PC-3 (cell line): Measurements from ENCODE around the gene FAM186B.

ENCODE experiments used
- CTCF ChIP-seq: fragments of 300-600 bp; sonication (generic); conservative IDR thresholded peaks from 2 replicates; pipeline ENCODE4 v1.5.1; 2017; ENCODE audit warnings: antibody characterized with exemption, low read depth, mild to moderate bottlenecking, low read length
- EZH2 ChIP-seq: fragments of 300-600 bp; sonication (generic); IDR thresholded peaks from one replicate; pipeline ENCODE4 v1.6.1; 2017; ENCODE audit warnings: antibody characterized with exemption, mild to moderate bottlenecking, low read length; ENCODE audit not compliant: unreplicated experiment
- EZH2phosphoT487 ChIP-seq: fragments of 300-600 bp; sonication (generic); IDR thresholded peaks from 2 replicates; pipeline ENCODE4 v1.6.1; 2018; ENCODE audit warnings: mild to moderate bottlenecking, antibody characterized with exemption, low read length, borderline replicate concordance

GRCh38 chr12:49562233-49562632, 43.2 kb downstream of the FAM186B start:
- TF ChIP-seq CTCF (no peak), EZH2phosphoT487 (no peak), EZH2 (no peak)
